Ovary (tissue), 3 donors: Measurements from ENCODE around the gene ARHGAP45.

ENCODE experiments used
- CTCF ChIP-seq, 3 donors: fragments of 450-650 bp in 2 of 3; fragments of 200-600 bp in 1 of 3; IDR thresholded peaks; one replicate each; pipeline versions ENCODE4 v1.5.1 to v1.8.0; 2016 to 2022; ENCODE audit warnings: antibody characterized with exemption in 3 of 3, mild to moderate bottlenecking in 1 of 3
- POLR2A ChIP-seq: fragments of 450-650 bp; IDR thresholded peaks from one replicate; pipeline ENCODE4 v1.6.1; 2017; ENCODE audit warnings: antibody characterized with exemption, mild to moderate bottlenecking, moderate library complexity
- donor health status: DM: no; HTN: no; CAD: no.

DNA sequence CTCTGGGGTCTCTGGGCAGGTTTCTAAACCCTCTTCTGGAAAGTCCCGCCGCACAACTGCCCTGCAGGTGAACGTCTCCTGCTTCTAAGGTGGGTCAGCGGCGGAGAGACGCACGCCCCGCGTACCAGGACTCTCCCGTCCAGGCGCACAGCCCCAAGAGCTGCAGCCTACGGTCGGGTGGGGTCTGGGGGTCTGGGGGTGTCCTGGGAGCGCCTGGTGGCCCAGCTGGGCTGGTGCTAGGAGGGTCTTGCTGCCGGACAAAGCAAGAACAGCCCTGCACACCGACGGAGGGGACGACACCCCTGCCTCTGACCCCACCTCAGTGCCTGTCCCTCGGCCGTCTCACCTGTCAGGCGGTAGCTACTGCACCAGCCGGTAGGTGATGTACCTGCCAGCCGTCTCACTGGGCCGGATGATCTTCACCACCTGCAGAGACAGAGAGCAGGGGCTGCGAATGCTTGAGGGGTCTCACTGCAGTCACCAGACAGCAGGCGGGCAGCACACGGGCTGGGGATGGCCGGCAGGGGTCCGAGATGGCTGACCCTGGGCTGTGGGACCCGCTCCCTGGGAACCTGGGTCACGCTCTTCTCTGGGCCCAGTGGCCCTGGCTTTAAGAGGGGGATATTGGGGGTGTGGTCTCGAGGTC lies 22.3 kb downstream of the ARHGAP45 start:
- no peak for TF ChIP-seq POLR2A
- no peak for TF ChIP-seq CTCF (IDR thresholded peaks at IDR 0.05)
